Astrocyte of the cerebellum (primary cell): ENCODE results near the gene RAB11FIP3.
A peak's percentile ranks its signal among the peaks of the same experiment; 100 is the strongest.

Experiments
- DNase-seq: peaks from one replicate; pipeline ENCODE4 v3.0.0-alpha.2; 2011; ENCODE audit warnings: low read depth
- H3K4me3 ChIP-seq: 2 replicates; pipeline ENCODE4 v1.5.1; 2011; ENCODE audit warnings: mild to moderate bottlenecking, low read depth, low read length, moderate library complexity
- CTCF ChIP-seq: IDR thresholded peaks from 2 replicates; pipeline ENCODE4 v1.5.1; 2012; ENCODE audit warnings: low read length, low read depth, moderate library complexity, mild to moderate bottlenecking; ENCODE audit errors: missing control alignments
- in situ Hi-C: cut with HindIII; loops from 2 replicates; pipeline ENCODE4 v1.10.0; 2017; ENCODE audit warnings: low sequenced_read_pairs

The RAB11FIP3 gene

GRCh38 chr16:533391-534123, 108.1 kb downstream of the RAB11FIP3 start:
- DNase-seq, result no peak
- no peak overlapping the region for H3K4me3 ChIP-seq
- no peak for TF ChIP-seq CTCF
- in situ Hi-C loops, result no loop called here

GRCh38 chr16:534135-534534, 108.7 kb downstream of the RAB11FIP3 start:
- in situ Hi-C loops, result no loop called here
- TF ChIP-seq CTCF, result no peak
- DNase-seq, result no peak
- no peak overlapping the region for H3K4me3 ChIP-seq

- in situ Hi-C loops, result no loop called here
- no peak for TF ChIP-seq CTCF
- no peak overlapping the region for H3K4me3 ChIP-seq
Measured at GRCh38 chr16:534856-535445, 109.5 kb downstream of the RAB11FIP3 start.

GRCh38 chr16:535446-536405, 110.3 kb downstream of the RAB11FIP3 start:
- in situ Hi-C loops, result no loop called here
- no peak for TF ChIP-seq CTCF
- H3K4me3 ChIP-seq, result no peak overlapping the region
- peak; percentile 39 for DNase-seq

More at GRCh38 chr16:534856-535445, 109.5 kb downstream of the RAB11FIP3 start:
- DNase-seq, result no peak

GRCh38 chr16:536746-537145, 111.3 kb downstream of the RAB11FIP3 start:
- in situ Hi-C loops, result no loop called here

More at GRCh38 chr16:536746-537145, 111.3 kb downstream of the RAB11FIP3 start:
- H3K4me3 ChIP-seq, result no peak overlapping the region
- DNase-seq, result no peak
- TF ChIP-seq CTCF, result no peak
